Upper lobe of right lung (tissue), 1 donor: ENCODE data around the gene EPB41L4A. TPM values are rescaled to one million over a fixed set of nuclear protein-coding genes. Genes with fewer than 3 reads are reported as not detected.

ENCODE experiments used
- ATAC-seq: fragments of 200-7000 bp; cut with Tn5 transposase; one replicate; pipeline ENCODE4 v1.9.1; 2020; ENCODE audit warnings: mild to moderate bottlenecking, moderate library complexity
- DNase-seq: peaks from one replicate; pipeline ENCODE4 v3.0.0-alpha.2; 2020
- H3K27ac ChIP-seq: fragments of 200-600 bp; one replicate; pipeline ENCODE4 v1.8.0; 2022
- H3K27me3 ChIP-seq: fragments of 200-600 bp; one replicate; pipeline ENCODE4 v1.8.0; 2022; ENCODE audit warnings: mild to moderate bottlenecking
- H3K36me3 ChIP-seq: fragments of 200-600 bp; one replicate; pipeline ENCODE4 v1.8.0; 2022
- H3K4me1 ChIP-seq: fragments of 200-600 bp; one replicate; pipeline ENCODE4 v1.8.0; 2022
- H3K4me3 ChIP-seq: fragments of 200-600 bp; one replicate; pipeline ENCODE4 v1.8.0; 2022; ENCODE audit warnings: mild to moderate bottlenecking
- H3K9me3 ChIP-seq: fragments of 200-600 bp; one replicate; pipeline ENCODE4 v1.8.0; 2022
- intact Hi-C: fragments of 100-400 bp; cut with DNase I; formaldehyde crosslinking; loops from one replicate; pipeline ENCODE4 v1.11.0; 2022
- total RNA-seq: library from RNA; stranded (reverse); fragmentation: NEBNext Ultra II Directional; extraction: Animal tissue kit (Norgen Biotek cat#: 25700); gene quantifications from one replicate; pipeline ENCODE4 v1.2.1, GENCODE V29; 2021
- TF ChIP-seq, protein P1 (sequence below): fragments of 200-600 bp; IDR thresholded peaks from one replicate; pipeline ENCODE4 v1.8.0; 2022; ENCODE audit warnings: antibody characterized with exemption
- donor health status: DM: no; HTN: yes; CAD: no; lungs with severe emphysema.

The EPB41L4A gene
- total RNA-seq, 1 donor from 2014 or later: 35.2 TPM

DNA sequence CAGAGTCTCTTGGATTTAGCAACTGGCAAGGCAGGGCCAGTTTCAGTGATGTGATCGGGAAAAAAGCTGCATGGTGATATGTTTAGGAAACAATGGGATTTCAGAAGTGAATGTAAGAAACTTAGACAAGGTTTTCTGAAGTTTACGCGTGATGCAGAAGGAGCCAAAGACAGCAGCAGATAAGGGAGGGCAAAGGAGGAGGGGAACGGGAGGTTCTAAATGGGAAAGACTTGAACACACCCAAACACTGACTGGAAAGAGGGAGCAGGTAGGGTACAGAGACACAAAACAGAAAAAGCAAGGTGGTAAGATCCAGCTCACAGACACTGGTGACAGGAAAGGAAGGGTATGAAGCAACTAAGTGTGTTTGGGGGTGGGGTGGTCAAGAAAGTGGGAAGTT lies 115.4 kb downstream of the EPB41L4A start:
- Histone ChIP-seq H3K27me3 (no peaks in the 10 kb centered on the region), H3K9me3 (peaks cover under 1% of the 10 kb centered on the region), H3K4me1 (no peaks in the 10 kb centered on the region), H3K36me3 (no peaks in the 10 kb centered on the region), H3K27ac (no peak overlapping the region), H3K4me3 (no peak overlapping the region)
- ATAC-seq: no peak
- no peak for DNase-seq
- TF ChIP-seq, protein P1, sequence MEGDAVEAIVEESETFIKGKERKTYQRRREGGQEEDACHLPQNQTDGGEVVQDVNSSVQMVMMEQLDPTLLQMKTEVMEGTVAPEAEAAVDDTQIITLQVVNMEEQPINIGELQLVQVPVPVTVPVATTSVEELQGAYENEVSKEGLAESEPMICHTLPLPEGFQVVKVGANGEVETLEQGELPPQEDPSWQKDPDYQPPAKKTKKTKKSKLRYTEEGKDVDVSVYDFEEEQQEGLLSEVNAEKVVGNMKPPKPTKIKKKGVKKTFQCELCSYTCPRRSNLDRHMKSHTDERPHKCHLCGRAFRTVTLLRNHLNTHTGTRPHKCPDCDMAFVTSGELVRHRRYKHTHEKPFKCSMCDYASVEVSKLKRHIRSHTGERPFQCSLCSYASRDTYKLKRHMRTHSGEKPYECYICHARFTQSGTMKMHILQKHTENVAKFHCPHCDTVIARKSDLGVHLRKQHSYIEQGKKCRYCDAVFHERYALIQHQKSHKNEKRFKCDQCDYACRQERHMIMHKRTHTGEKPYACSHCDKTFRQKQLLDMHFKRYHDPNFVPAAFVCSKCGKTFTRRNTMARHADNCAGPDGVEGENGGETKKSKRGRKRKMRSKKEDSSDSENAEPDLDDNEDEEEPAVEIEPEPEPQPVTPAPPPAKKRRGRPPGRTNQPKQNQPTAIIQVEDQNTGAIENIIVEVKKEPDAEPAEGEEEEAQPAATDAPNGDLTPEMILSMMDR: no peak
- intact Hi-C loops: no loop called here

DNA sequence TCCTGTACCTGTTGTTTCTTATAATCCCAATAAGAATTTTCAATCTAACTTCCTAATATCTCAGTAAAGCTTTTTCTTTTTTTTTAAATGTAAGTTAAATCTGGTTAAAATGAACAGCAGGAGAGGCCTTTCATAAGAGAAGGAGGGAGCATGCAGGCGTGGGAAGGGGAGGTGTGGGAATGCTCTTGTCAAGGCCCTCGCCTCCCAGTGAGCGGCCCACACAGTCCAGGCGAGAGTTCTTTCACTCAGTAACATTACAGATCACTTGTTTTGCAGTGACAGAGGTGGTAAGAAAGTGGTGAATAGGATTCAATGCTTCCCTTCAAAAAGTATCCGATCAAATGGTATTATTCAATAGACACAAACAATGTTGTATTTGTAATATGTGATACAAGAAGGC lies 125.0 kb downstream of the EPB41L4A start:
- TF ChIP-seq, protein P1: no peak
- peaks cover 7% of the 10 kb centered on the region for H3K9me3 ChIP-seq
- no peaks in the 10 kb centered on the region for H3K27me3 ChIP-seq
- DNase-seq (no peak), ATAC-seq (no peak)
- intact Hi-C loops: no loop called here
- no peak overlapping the region for H3K4me3 ChIP-seq
- H3K4me1 ChIP-seq: no peaks in the 10 kb centered on the region
- no peak overlapping the region for H3K27ac ChIP-seq
- no peaks in the 10 kb centered on the region for H3K36me3 ChIP-seq

DNA sequence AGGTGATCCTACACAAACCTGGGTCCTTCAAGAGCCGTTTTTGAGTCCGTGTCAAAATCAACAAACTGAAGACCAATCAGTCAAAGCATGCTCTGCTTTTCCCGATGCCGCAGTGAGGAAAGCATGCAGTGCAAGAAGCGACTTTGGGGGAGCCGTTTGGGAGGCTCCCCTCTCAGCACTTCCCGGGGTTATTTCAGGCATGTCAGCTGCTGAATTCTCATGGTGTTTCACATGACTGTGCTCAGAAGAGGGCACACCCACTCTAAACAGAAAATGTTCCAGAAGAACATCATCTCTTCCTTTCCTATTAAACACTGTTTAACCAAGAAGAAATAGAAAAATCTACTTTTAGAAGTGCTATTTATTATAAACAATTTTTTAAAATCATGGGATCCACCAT lies 125.5 kb downstream of the EPB41L4A start:
- TF ChIP-seq, protein P1: no peak
- intact Hi-C loops: no loop called here
- Histone ChIP-seq H3K36me3 (no peaks in the 10 kb centered on the region), H3K4me3 (no peak overlapping the region), H3K9me3 (peaks cover 6% of the 10 kb centered on the region), H3K4me1 (no peaks in the 10 kb centered on the region), H3K27me3 (no peaks in the 10 kb centered on the region), H3K27ac (no peak overlapping the region)
- DNase-seq (no peak), ATAC-seq (no peak)

DNA sequence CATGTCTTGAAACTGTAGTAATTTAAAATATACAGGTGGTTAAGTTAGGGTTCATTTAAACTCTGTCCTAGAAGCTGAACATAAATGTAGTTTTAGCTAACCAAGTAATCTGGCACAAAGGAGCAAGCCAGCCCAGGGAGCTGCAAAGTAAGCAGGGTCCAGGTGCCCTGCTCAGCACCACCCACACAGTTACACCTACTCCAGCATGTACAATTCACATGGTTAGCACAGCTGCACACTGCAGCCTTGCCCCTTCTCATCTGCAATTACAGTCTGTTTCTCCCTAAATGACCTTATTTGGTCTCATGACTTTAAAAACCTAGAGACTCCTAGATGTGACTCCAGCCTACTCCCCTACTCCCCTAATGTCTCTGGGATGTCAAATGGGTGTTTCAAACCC lies 128.4 kb downstream of the EPB41L4A start:
- Histone ChIP-seq H3K9me3 (no peaks in the 10 kb centered on the region), H3K4me3 (no peak overlapping the region), H3K4me1 (no peaks in the 10 kb centered on the region), H3K27ac (no peak overlapping the region), H3K27me3 (no peaks in the 10 kb centered on the region), H3K36me3 (no peaks in the 10 kb centered on the region)
- intact Hi-C loops: no loop called here
- DNase-seq (no peak), ATAC-seq (peak; percentile 48)
- TF ChIP-seq, protein P1: no peak

DNA sequence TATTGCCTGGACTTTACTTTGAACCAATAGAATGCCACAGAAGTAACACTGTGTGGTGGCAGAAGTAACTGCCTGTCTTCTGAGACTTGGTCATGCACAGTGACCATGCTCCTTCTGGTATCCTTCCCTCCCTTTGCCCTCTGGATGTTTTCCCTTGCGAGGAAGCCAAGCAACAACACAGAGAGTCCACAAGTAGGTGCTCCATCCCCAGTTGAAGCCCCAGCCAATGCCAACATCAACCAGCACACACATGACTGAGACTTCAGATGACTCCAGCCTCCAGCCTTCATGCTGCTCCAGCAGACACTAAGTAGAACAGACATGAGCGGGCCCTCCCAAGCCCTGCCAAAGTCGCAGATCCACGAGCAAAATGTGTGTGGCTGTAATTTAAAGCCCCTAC lies 129.6 kb downstream of the EPB41L4A start:
- TF ChIP-seq, protein P1: no peak
- Histone ChIP-seq H3K27ac (no peak overlapping the region), H3K27me3 (no peaks in the 10 kb centered on the region), H3K9me3 (no peaks in the 10 kb centered on the region), H3K4me3 (no peak overlapping the region), H3K4me1 (no peaks in the 10 kb centered on the region), H3K36me3 (no peaks in the 10 kb centered on the region)
- intact Hi-C loops: no loop called here
- DNase-seq: no peak
- ATAC-seq: no peak
